B cell (primary cell): Measurements from ENCODE around the gene CKS2. TPM values are rescaled to one million over a fixed set of nuclear protein-coding genes. Genes with fewer than 3 reads are reported as not detected.

ENCODE experiments used
- ATAC-seq: fragments of 200-7000 bp; cut with Tn5 transposase; one replicate; pipeline ENCODE4 v1.10.0; 2021; ENCODE audit warnings: low read depth, mild to moderate bottlenecking, moderate number of reproducible peaks, moderate library complexity
- CTCF ChIA-PET: fragments of 350-600 bp; sonication (Branson Sonifier 250); formaldehyde crosslinking; loops from one replicate; lab custom pipeline; 2021; ENCODE audit warnings: antibody characterized with exemption, inconsistent platforms; lab: Charles Lee
- POLR2A ChIA-PET: fragments of 350-600 bp; sonication (Branson Sonifier 250); formaldehyde crosslinking; loops from one replicate; lab custom pipeline; 2021; ENCODE audit warnings: antibody characterized with exemption; lab: Charles Lee
- DNase-seq: peaks from one replicate; pipeline ENCODE4 v3.0.0; 2013
- H2AFZ ChIP-seq: 2 replicates; pipeline ENCODE4 v1.6.1; 2012; ENCODE audit warnings: mild to moderate bottlenecking, low read depth, low read length; ENCODE audit not compliant: insufficient read depth, poor library complexity, severe bottlenecking
- H3K27ac ChIP-seq, 2 donors: 1 replicate in 1 of 2; 2 replicates in 1 of 2; pipeline ENCODE4 v1.5.1; 2012 to 2013; ENCODE audit warnings: low read length in 2 of 2, mild to moderate bottlenecking in 2 of 2, moderate library complexity in 1 of 2
- H3K27me3 ChIP-seq, 4 experiments: fragments of 200-600 bp in 1 of 4; sonication (generic) in 1 of 4; replicated peaks in 1 of 4; 1 replicate in 2 of 4; 2 replicates in 2 of 4; pipeline versions ENCODE4 v1.6.1 to v1.7.0; 2013 to 2016; ENCODE audit warnings: low read length in 3 of 4, mild to moderate bottlenecking in 2 of 4, mixed read lengths in 1 of 4, moderate library complexity in 1 of 4; ENCODE audit not compliant: insufficient read depth in 4 of 4, control insufficient read depth in 3 of 4; ENCODE audit errors: control extremely low read depth in 1 of 4
- H3K36me3 ChIP-seq, 2 experiments: replicated peaks in 1 of 2; 1 replicate in 1 of 2; 2 replicates in 1 of 2; pipeline versions ENCODE4 v1.6.1 to v1.7.1; 2013; ENCODE audit warnings: low read length in 1 of 2; ENCODE audit not compliant: insufficient read depth in 2 of 2, control insufficient read depth in 1 of 2; ENCODE audit errors: control extremely low read depth in 1 of 2, extremely low read depth in 1 of 2
- H3K4me1 ChIP-seq, 2 donors: fragments of 200-600 bp in 1 of 2; sonication (generic) in 1 of 2; 1 replicate in 1 of 2; 2 replicates in 1 of 2; pipeline versions ENCODE4 v1.5.1 to v1.6.1; 2013 to 2017; ENCODE audit warnings: low read length in 2 of 2; ENCODE audit not compliant: control insufficient read depth in 2 of 2, insufficient read depth in 2 of 2
- H3K4me2 ChIP-seq: replicated peaks from 2 replicates; pipeline ENCODE3; 2012; ENCODE audit warnings: mild to moderate bottlenecking, low read depth, low read length; ENCODE audit not compliant: poor library complexity, severe bottlenecking
- H3K4me3 ChIP-seq, 5 experiments: fragments of 200-600 bp in 1 of 5; sonication (generic) in 1 of 5; 1 replicate in 3 of 5; 2 replicates in 2 of 5; pipeline versions ENCODE4 v1.5.1 to v1.7.0; 2011 to 2016; ENCODE audit warnings: low read length in 4 of 5, mild to moderate bottlenecking in 4 of 5, low read depth in 2 of 5, control low read depth in 1 of 5, moderate library complexity in 1 of 5; ENCODE audit not compliant: insufficient read depth in 1 of 5; ENCODE audit errors: control extremely low read depth in 1 of 5, extremely low read depth in 1 of 5
- H3K79me2 ChIP-seq: fragments of 200-600 bp; sonication (generic); one replicate; pipeline ENCODE4 v1.6.0; 2016; ENCODE audit warnings: low read length; ENCODE audit not compliant: control insufficient read depth, insufficient read depth
- H3K9ac ChIP-seq: fragments of 200-600 bp; sonication (generic); 2 replicates; pipeline ENCODE4 v1.6.1; 2017; ENCODE audit warnings: mild to moderate bottlenecking, low read length, moderate library complexity
- H3K9me3 ChIP-seq, 3 donors: one replicate each; pipeline versions ENCODE4 v1.6.1 to v1.7.1; 2013; ENCODE audit warnings: low read length in 2 of 3; ENCODE audit not compliant: control insufficient read depth in 2 of 3, insufficient read depth in 1 of 3; ENCODE audit errors: control extremely low read depth in 1 of 3
- H4K20me1 ChIP-seq: 2 replicates; pipeline ENCODE4 v1.6.0; 2012; ENCODE audit warnings: mild to moderate bottlenecking, low read length; ENCODE audit not compliant: insufficient read depth, control insufficient read depth, poor library complexity, severe bottlenecking
- H3K27ac Mint-ChIP-seq: one replicate; pipeline ENCODE4 v1.8.0; 2021; ENCODE audit warnings: mixed read lengths
- H3K27me3 Mint-ChIP-seq: one replicate; pipeline ENCODE4 v1.8.0; 2021; ENCODE audit warnings: mixed read lengths
- H3K4me1 Mint-ChIP-seq: one replicate; pipeline ENCODE4 v1.8.0; 2021; ENCODE audit warnings: mixed read lengths
- H3K4me3 Mint-ChIP-seq: one replicate; pipeline ENCODE4 v1.8.0; 2021; ENCODE audit warnings: mixed read lengths
- H3K9me3 Mint-ChIP-seq: one replicate; pipeline ENCODE4 v1.8.0; 2022; ENCODE audit warnings: mixed read lengths; ENCODE audit not compliant: insufficient read depth
- EZH2 ChIP-seq: IDR thresholded peaks from 2 replicates; pipeline ENCODE4 v1.6.1; 2012; ENCODE audit warnings: borderline replicate concordance, low read depth, mild to moderate bottlenecking, moderate library complexity, low read length; ENCODE audit not compliant: insufficient read depth, poor library complexity, severe bottlenecking
- WGBS: methylation state at CpG from one replicate; pipeline ENCODE4 v1.1.5; 2013; ENCODE audit warnings: missing lambda C conversion rate; ENCODE audit not compliant: insufficient coverage; 5-methylcytosine and 5-hydroxymethylcytosine counted together
- intact Hi-C: fragments of 100-400 bp; cut with micrococcal nuclease; formaldehyde crosslinking; loops from one replicate; pipeline ENCODE4 v1.10.0; 2022
- polyA plus RNA-seq: library from polyadenylated mRNA; depleted of rRNA; stranded (reverse); fragments of >200 nt; gene quantifications from 2 replicates; pipeline ENCODE4 v1.2.3, GENCODE V29; 2012
- total RNA-seq, 2 donors: library from RNA; stranded (reverse); fragments of 120-200 nt in 1 of 2; gene quantifications; 1 replicate in 1 of 2; 2 replicates in 1 of 2; pipeline versions ENCODE4 v1.2.3 to v1.2.4, GENCODE V29; 2013 to 2022
- TF ChIP-seq, protein P1 (sequence below): fragments of 200-600 bp; IDR thresholded peaks from one replicate; pipeline ENCODE4 v1.8.0; 2022; ENCODE audit warnings: antibody characterized with exemption, mild to moderate bottlenecking

Gene CKS2
- total and polyA plus RNA-seq, 2 donors (not counting 1 experiment from before 2014, with no cell fraction given): 11.5 to 64.4 TPM

DNA sequence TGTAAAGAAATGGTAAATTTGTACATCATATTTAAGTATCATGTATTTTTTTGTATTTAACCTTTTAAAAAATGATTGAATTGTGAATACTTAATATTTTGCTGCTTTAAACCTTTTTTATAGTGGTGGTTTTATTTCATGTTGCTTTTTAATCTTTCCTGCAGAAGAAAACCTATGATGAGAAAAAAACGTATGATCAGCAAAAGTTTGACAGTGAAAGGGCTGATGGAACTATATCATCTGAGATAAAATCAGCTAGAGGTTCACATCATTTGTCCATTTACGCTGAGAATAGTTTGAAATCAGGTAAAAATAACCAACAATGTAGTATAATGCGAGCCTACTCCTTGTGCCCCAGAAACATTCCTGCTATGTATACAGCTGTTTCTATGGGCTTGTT is 14.7 kb downstream of the CKS2 start:
- no peaks in the 10 kb centered on the region for H3K4me1 ChIP-seq
- ChIA-PET CTCF (interaction anchor here (0.9 to 1.9 kb wide), 3 partner anchors 92 to 272 kb away, joined by 3 to 9 read pairs (median 4); no protein-coding TSS in a partner anchor), POLR2A (no interaction called here)
- Mint-ChIP-seq H3K27me3 (no peaks in the 10 kb centered on the region), H3K4me3 (no peak overlapping the region), H3K27ac (no peak overlapping the region), H3K9me3 (no peaks in the 10 kb centered on the region), H3K4me1 (peaks cover 32% of the 10 kb centered on the region)
- no peak for DNase-seq
- no peaks in the 10 kb centered on the region for H3K27me3 ChIP-seq
- no peak for ATAC-seq
- H4K20me1 ChIP-seq: peaks cover 53% of the 10 kb centered on the region
- H3K4me2 ChIP-seq: no peak overlapping the region
- H3K36me3 ChIP-seq: peaks cover 9 to 59% of the 10 kb centered on the region in 2 experiments
- peaks cover 74% of the 10 kb centered on the region for H3K79me2 ChIP-seq
- no peak for TF ChIP-seq EZH2
- TF ChIP-seq, protein P1, sequence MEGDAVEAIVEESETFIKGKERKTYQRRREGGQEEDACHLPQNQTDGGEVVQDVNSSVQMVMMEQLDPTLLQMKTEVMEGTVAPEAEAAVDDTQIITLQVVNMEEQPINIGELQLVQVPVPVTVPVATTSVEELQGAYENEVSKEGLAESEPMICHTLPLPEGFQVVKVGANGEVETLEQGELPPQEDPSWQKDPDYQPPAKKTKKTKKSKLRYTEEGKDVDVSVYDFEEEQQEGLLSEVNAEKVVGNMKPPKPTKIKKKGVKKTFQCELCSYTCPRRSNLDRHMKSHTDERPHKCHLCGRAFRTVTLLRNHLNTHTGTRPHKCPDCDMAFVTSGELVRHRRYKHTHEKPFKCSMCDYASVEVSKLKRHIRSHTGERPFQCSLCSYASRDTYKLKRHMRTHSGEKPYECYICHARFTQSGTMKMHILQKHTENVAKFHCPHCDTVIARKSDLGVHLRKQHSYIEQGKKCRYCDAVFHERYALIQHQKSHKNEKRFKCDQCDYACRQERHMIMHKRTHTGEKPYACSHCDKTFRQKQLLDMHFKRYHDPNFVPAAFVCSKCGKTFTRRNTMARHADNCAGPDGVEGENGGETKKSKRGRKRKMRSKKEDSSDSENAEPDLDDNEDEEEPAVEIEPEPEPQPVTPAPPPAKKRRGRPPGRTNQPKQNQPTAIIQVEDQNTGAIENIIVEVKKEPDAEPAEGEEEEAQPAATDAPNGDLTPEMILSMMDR: no peak
- no peak overlapping the region for H3K4me3 ChIP-seq
- 80% methylated on average over 1 of the region's 3 CpGs for WGBS
- H2AFZ ChIP-seq: no peak overlapping the region
- H3K9me3 ChIP-seq: no peaks in the 10 kb centered on the region
- no peak overlapping the region for H3K9ac ChIP-seq
- intact Hi-C loops: no loop called here
- H3K27ac ChIP-seq: no peak overlapping the region

DNA sequence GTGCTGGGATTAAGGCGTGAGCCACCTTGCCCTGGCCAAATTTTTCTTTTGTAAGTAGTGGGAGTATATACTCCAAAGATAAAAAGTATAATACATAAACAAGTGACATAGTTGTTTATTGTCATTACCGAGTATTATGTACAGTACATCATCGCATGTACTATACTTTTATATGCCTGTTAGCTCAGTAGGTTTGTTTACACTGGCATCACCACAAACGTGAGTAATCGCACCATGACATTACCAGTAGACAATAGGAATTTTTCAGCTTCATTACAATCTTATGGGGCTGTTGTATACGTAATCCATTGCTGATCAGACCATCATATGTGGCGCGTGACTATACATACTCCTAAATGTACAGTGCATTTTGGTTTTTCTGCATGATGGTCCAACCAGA is 17.1 kb downstream of the CKS2 start:
- Histone ChIP-seq H2AFZ (no peak overlapping the region), H3K36me3 (peaks cover 11 to 69% of the 10 kb centered on the region in 2 experiments), H4K20me1 (peaks cover 56% of the 10 kb centered on the region), H3K9me3 (no peaks in the 10 kb centered on the region), H3K27me3 (no peaks in the 10 kb centered on the region), H3K4me2 (no peak overlapping the region), H3K4me1 (no peaks in the 10 kb centered on the region), H3K27ac (no peak overlapping the region), H3K79me2 (peaks cover 52% of the 10 kb centered on the region), H3K4me3 (no peak overlapping the region), H3K9ac (no peak overlapping the region)
- 100% methylated on average over 3 of the region's 8 CpGs for WGBS
- Mint-ChIP-seq H3K4me1 (peaks cover 13% of the 10 kb centered on the region), H3K4me3 (no peak overlapping the region), H3K27ac (no peak overlapping the region), H3K9me3 (no peaks in the 10 kb centered on the region), H3K27me3 (no peaks in the 10 kb centered on the region)
- ATAC-seq (no peak), DNase-seq (no peak)
- intact Hi-C loops: no loop called here
- POLR2A ChIA-PET: no interaction called here
- no peak for TF ChIP-seq EZH2
- TF ChIP-seq, protein P1: no peak
- CTCF ChIA-PET: no interaction called here
